Tibial nerve (tissue), 4 donors: Measurements from ENCODE around the gene DMD.

Source experiments
- CTCF ChIP-seq, 5 experiments: fragments of 200-600 bp in 3 of 5; fragments of 450-650 bp in 2 of 5; sonication (generic) in 3 of 5; IDR thresholded peaks; one replicate each; pipeline ENCODE4 v1.5.1; 2016 to 2019; ENCODE audit warnings: antibody characterized with exemption in 5 of 5, mild to moderate bottlenecking in 3 of 5, moderate library complexity in 2 of 5
- EP300 ChIP-seq, 2 donors: sonication (generic); formaldehyde crosslinking; IDR thresholded peaks; one replicate each; pipeline ENCODE4 v1.6.1; 2017; ENCODE audit warnings: antibody characterized with exemption in 2 of 2, mild to moderate bottlenecking in 1 of 2
- POLR2A ChIP-seq, 2 donors: fragments of 450-650 bp; IDR thresholded peaks; one replicate each; pipeline ENCODE4 v1.6.1; 2017; ENCODE audit warnings: antibody characterized with exemption in 2 of 2, mild to moderate bottlenecking in 2 of 2, moderate library complexity in 2 of 2

GRCh38 chrX:32084757-32085156, 1126.6 kb downstream of the DMD start:
- TF ChIP-seq CTCF (IDR thresholded peaks at IDR 0.05) (no peak), POLR2A (IDR thresholded peaks at IDR 0.05) (no peak), EP300 (IDR thresholded peaks at IDR 0.05) (no peak)
